Stimulated activated CD8-positive, alpha-beta memory T cell treated with anti-CD3 and anti-CD28 coated beads, Interleukin-12 subunit alpha, Interleukin-12 subunit beta, amount 100 ng/mL, for 1 hour (primary cell): ENCODE data around the gene APOL4.
"Not testable (repeated sequence)": the region's sequence is repeated elsewhere in the genome, so short reads cannot be mapped to it uniquely, and the experiment has no call there.

ENCODE experiments used
- DNase-seq: peaks from one replicate; pipeline ENCODE4 v3.0.0-alpha.2; 2020; ENCODE audit warnings: low read depth

APOL4 gene

DNA sequence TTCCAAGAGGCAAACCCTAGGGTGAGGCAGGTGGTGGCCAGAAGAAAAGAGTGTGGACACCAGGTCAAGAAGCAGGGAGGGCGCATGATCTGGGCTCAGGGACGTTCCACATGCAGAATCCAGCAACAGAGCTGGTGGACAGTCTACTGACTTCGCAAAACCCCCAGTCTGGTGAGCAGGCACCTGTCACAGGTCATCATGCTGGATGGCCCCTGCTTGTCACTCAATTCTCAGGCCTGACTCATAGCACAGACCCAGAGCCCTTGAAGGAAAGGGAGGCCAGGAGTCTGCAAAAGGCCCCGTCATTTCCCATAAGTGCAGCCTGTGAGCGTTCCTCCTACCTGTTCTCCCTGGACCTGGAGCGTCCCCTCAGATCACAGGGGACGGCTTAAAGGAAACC is 18.2 kb downstream of the APOL4 start:
- no peak for DNase-seq

DNA sequence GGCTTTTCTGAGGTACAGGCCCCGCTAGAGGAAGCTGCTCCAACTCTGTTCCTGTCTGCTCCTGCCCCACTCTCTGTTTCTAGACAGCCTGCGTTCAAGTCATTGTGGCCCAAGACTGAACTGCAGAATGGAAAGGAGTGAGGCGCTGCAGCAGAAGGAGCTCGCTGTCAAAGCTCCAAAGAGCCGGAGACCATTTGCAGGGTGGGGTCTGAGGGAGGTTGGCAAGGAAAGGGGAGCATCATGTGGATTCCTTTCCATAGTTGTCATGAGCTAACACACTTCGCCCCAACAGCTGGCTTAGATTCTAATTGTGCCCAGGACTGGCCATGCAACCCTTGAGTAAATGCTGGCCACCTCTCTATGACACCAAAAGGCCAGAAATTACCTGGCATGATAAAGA is 18.8 kb downstream of the APOL4 start:
- no peak for DNase-seq

DNA sequence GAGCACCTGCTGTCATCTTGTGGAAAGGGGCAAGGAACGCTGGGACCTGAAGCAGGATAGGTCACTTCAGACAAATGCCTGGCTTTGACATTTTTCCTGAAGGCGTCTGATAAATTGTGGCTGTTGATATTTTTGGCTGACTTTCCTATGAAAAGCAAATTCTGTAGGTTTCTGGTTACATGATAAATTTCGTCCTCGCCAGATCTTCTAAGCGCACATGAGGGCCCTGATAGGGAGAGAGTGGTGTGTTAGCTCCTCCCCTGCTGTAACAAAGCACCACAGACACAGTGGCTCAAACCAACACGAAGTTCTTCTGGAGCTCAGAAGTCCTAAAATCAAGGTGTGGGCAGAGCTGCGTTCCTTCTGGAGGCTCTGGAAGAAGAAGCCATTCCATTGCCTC is 19.6 kb downstream of the APOL4 start:
- DNase-seq, result no peak

DNA sequence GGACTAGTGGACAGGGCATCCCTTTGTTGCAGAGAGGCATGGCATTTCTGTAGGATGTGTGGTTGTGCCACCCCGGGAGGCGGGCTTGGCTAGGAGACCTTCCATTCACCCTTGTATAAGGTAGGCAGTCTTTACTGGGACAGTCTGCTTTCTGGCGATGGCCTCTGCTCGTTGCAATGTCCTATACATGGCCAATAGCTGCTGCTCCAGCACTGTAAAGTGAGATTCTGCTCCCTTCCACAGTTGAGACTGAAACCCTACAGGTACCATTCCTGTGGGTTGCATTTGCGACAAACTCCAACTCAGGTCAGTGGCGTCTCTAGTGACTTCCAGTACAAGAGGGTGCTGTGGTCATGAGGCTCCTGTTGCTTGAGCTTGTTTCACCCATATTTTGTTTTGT is 20.7 kb downstream of the APOL4 start:
- DNase-seq, result no peak

DNA sequence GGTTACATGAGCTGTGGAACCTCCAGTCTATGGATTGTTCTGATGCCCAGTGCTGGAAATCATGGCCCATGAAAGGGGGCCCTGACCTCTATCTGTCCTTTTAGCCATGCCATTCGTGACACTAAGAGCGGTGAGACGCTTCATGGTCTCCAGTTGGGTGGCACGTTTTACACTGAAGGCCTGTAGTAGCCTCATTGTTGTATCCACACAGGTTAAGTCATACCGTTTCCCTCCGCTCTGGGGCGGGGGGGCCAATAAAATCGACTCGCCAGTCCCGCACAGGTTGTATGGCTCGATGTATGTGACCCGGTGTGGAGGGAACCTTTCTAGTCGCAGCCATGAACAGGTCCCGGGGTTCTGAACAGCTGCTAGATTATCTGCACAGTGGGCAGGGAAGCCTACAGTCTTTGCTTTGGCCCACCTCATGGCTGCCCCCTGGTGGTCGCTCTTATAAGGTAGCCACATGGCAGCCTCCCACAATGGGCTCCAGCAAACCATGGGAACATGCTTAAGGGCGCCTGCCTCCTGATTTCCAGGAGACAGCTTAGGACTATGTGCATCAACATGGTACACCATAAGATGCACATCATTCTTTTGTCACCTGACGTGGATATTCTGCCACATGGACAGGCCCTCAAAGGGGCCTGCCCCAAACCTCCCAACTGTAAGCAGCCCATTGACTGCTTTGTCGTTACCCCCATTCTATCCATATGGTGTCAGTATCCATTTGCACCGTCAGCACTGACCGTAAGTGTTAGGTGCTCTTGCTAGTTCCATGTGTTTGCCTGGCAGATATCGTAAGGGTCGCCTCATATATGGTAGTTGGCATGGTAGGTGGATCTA is 21.4 kb downstream of the APOL4 start:
- peak; percentile 84 for DNase-seq

DNA sequence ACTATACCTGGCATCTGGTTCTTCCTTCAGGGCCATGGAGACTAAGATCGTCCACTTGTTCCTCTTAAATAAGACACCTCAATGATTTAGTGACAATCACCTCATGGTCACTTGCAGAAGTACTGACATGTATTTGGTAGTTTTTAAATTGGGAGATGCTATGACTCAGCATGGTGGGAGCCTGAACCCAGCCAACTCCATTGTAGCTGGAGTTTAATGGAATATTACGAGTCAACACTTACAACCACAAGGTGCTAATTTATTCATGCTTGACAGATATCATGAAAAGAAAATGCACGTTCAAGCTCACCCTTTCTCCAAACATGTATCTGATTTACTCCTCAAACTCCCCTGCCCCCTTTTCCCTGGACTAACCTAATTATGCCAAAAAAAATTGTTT is 24.4 kb downstream of the APOL4 start:
- no peak for DNase-seq

DNA sequence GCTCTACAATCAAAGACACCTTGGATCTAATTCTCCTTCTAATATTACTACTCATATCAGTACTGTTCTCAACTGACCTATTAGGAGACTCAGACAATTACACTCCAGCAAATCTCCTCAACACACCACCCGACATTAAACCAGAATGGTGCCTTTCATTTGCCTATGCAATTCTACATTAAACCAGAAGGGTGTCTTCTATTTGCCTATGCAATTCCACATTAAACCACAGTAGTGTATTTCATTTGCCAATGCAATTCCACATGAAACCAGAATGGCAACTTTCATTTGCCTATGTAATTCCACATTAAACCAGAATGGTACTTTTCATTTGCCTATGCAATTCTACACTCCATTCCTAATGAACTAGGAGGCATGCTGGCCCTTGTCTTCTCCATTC is 25.7 kb downstream of the APOL4 start:
- DNase-seq, result no peak

DNA sequence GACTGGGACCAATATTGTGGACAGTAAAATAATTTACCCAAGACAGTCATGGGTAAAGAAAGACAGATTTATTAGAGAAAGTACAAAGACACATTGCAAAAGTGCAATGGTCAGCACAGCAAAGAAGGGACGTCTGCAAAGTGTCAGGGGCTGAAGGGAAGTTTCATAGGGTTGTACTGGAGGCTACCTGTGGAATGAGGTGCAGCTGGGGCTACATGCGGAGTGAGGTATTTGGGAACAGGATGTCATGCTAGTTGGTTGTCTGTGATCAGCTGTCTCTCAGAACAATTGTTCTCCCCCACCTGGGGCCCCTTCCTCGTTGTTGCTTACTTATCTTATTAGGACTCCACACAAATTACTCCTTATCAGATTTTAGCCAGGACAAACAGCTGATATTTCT is 29.7 kb downstream of the APOL4 start:
- DNase-seq, result no peak

DNA sequence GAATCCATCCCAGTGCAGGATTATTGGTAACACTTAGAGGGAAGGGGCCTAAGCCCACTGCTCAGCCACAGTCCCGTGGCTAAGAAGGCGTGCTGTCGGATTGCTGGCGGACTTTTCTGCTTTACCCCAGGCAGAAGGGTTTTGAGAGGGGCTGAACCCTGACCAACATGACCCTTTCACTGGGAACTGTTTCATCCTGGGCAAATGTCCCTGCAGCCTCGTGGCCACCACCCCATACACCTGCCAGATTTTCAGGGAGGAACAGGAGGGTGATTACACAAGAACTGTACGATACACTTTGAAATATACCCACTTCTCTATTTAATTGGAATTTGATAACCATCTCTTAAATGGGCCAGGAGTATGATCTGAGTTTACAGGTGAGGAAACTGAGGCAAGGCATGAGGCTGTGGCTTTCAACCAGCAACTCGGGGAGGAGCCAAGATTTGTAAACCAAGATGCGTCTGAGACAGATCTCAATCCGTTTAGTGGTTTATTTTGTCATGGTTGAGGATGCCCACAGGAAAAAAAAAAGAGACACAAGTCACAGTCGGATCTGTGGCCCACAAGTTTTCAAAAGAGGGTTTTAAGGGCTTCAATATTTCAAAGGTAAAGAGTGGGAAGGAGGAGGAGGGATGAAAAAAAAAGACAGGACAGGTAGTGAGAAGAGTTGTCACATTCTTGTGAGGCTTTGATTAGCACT is 34.9 kb downstream of the APOL4 start:
- DNase-seq, result no peak

DNA sequence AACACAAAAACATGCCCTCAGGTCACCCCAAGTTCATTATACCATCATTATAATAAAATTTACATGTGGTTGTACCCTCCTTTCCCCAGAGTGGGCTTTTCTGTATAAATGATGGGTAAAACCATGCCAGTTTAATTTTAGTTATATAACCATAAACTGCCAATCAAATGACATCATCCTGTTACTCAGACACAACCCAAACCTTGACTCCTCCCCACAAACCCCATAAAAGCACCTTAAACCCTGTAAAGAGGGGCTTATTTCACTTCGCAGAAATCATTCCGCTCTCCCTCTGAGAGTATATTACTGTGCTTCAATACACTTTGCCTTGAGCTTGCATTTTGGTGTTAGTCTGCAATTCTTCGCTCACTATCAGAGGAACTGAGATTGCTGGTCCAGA is 35.5 kb downstream of the APOL4 start:
- no peak for DNase-seq

DNA sequence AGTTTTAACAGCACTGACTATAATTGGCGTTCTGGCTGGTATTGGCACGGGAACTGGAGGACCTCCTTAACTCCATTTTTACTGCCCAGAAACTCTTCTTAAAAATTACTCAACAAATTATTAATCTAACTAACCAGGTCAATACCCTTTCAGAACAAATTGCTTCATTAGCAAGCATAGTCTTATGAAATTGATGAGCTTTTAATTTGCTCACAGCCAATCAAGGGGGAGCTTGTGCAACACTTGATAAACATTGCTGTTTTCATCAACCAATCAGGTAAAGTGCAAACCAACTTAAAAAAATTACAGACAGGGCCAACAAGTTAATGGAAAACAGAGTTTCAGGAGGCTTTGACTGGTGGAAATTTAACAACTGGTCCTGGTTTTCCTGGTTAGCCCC is 36.5 kb downstream of the APOL4 start:
- no peak for DNase-seq

DNA sequence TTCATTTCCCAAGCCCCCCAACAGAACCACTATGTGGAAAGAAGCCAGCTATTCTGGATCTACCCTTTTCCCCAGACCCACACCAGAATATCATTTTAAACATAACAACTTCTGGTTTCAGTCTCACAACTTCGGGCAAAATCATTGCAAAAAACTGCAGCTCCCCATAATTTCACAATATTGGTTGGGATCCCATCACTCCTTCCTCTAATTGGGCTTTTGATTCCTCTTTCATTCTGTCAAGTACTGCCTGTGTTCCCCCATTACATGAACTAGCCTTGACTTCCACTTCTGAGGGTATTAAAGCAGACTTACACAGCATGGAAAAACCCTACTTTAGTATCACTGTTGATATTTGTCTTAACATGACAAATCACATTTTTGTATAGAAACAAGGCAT is 37.0 kb downstream of the APOL4 start:
- no peak for DNase-seq

DNA sequence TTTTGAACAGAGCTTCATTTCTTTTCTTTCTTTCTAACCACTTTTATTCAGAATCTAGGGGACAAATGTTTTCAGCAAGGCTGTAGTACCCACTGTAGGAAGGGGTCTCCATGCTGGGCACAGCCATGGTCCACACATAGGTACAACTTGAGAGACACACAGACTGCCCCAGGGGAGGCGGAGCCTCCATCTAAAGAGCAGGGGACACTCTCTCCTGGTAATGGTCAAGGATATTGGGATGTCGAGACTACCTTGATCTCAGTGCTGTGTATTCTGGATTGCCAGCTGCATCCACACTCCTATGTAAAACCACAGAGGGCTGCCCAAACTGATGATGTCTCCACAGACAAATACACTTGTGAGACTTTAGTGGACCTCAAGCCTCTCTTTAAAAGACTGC is 38.1 kb downstream of the APOL4 start:
- no peak for DNase-seq

DNA sequence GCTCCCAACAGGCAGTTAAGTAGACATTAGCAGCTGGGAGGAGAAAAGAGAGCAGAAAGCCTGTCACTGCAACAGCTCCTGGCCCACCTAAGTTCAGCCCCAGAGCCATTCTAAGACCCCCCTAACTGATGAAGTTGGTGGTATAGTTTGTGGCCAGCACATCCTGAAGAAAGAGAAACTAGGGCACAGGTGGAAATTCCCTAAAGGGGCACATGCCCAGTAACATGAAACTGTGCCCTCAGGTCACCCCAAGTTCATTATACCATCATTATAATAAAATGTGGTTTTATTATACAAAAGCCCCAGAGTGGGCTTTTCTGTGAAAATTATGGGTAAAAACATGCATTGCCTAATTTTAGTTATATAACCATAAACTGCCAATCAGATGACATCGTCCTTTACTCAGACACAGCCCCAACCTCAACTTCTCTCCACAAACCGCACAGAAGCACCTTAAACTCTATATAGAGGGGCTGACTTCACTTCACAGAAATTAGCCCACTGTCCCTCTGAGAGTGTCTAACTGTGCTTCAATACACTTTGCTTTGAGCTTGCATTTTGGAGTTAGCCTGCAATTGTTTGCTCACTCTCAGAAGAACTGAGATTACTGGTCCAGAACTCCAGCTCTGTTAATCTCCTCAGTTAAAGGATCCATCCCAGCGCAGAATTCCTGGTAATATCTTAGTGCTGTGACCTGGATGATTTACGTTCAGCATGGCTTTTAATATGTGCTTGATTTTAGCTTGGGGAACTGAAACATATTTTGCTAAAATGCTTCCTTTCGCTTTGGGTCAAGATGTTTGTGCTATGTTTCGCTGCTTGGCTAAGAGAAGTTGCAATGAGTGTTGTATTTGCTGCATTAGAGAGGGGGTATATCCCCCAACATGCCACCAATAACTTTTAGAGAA is 39.2 kb downstream of the APOL4 start:
- DNase-seq, result no peak

DNA sequence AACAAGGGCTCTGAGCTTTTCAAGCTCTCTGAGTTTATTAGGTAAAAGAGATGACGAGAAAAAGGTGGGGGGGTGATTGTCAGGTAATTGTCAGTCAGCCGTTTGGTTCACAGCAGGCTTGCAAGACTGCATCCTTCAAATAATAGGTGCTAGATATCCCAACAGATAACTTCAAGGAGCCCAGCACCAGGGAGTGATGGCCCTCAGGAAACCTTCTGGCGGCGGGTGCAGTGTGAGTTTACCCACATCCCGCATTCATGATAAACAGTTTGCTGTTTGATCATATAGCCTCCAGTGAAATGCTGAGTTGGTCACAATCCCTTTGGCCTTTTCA is 39.8 kb downstream of the APOL4 start:
- not testable (repeated sequence) for DNase-seq

DNA sequence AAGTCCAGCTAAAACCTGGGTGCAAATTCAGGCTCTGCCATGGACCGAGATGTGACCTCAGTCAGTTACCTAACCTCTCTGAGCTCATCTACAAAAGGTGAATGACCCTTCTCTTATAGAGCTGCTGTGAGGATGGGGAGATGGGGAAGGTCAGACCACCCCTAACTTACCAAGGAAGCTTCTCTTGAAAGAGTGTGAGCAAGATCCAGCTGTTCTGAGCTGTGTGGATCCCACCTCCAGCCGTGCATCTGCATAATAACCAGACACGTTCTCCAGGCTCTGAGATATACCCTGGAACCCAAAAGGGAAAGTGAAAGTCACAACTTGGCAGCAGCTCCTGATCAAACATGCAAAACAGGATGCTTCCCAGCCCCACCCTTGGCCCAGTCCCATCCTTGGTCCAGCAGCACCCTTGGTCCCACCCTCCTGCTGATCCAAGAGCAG is 41.1 kb downstream of the APOL4 start, which contains the start of gene APOL3:
Gene APOL3 (minus strand): TSS at position 257 of the 444 bp plus-strand sequence. CDS start 11,700 bp downstream, outside the sequence.
- no peak for DNase-seq

DNA sequence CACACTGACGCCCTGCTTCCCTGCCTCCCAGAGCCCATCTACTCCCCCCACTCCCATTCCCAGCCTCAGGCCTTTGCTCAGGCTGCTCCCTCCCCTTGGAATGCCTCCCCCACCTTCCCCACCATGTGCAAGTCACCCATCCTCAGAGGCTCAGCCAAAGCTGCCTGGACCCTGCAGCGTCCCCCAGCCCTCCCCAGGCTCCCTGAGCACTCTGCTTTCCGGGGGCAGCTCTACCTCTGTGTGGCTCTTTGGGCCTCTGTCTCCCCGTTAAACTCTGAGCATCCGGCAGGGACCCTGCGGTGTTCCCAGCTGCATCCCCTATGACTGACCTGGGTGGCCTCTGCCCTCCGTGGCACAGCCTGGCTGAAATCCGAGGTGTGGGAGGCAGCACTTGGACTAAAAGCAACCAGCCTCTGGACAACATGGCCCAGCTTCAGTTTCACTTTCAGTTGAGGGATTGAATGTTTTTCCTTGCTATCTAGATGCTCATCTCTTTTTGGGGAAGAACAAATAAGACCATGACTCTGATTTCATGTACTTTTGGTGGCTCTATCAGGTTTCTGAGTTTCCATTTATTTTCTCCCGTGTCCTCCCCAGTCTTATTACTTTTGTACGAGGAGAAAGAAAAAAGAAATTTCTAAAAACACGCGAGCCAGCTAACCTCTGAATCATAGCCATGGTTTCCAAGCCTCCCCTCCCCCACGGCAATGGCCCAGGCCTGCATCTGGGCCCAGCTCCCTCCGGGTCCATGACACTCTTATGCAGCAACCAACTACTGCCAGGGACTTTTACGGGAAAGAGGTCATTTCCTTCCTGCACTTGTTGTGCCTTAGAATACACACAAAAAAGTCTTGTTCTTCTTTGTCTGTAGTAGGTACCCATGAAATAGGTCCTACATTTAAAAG is 44.8 kb downstream of the APOL4 start:
- peak; percentile 49 for DNase-seq

DNA sequence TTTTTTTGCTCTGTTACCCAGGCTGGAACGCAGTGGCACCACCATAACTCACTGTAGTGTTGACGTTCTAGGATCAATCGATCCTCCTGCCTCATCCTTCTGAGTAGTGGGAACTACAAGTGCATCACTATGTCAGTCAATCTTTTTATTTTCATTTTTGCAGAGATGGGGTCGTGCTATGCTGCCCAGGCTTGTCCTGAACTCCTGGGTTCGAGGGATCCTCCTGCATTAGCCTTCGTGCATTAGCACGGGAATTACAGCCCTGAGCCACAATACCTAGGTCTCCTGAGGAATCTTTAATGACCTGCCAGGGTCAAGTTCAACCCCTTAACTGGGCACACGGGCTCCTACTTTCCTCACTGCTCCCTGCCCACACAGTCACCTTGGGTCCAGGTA is 45.5 kb downstream of the APOL4 start:
- DNase-seq, result no peak

DNA sequence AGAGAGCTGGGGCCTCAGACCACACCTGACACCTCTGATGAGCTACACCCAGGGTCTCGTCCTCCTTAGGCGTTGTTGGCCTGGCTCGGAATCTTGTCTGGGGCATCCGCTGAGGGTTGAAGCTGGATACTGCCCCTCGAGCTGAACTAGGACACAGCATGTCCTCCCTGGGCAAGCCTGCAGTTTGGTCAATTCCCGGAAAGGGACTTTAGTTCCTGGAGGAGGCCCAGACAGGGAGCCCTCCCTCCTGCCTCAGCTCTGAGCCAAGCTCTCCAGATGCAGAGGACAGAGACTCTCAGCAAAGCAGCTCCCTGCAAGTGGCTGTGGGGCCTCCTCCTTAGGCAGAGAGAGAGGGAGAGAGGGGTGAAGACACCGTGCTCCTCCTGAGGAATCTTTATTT is 45.9 kb downstream of the APOL4 start:
- DNase-seq, result no peak

DNA sequence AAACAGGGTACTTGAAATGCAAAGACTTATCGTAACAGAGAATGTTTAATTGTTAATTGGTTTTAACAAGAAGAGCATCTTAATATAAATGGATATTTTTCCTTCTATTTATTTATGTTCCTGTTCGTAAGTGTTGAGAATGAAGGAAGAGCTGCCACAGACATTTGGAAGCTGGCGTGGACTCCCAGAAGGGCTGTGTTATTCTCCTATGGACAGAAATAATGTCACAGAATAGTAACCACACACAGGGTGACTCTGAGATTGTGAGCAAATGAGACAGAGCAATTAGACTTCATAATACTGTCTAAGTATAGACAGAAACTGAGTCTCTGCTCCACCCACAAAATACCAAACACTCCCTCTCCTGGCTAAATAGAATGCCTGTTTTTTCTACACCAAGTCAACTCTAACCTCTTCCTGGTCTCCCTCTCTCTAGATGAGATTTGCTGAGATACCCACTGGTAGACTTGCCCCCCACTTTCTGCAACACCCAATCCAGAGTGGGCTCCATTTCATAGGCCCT is 47.1 kb downstream of the APOL4 start:
- no peak for DNase-seq
